CD4-positive, alpha-beta T cell (primary cell): ENCODE measurements around the gene PURA. TPM values are rescaled to one million over a fixed set of nuclear protein-coding genes. Genes with fewer than 3 reads are reported as not detected.

Experiments
- ATAC-seq: fragments of 200-7000 bp; cut with Tn5 transposase; one replicate; pipeline ENCODE4 v1.10.0; 2022; ENCODE audit warnings: mild to moderate bottlenecking; ENCODE audit not compliant: poor library complexity
- CTCF ChIA-PET: fragments of 350-600 bp; sonication (Branson Sonifier 250); formaldehyde crosslinking; loops from one replicate; lab custom pipeline; 2021; ENCODE audit warnings: antibody characterized with exemption, inconsistent platforms; lab: Charles Lee
- POLR2A ChIA-PET: fragments of 350-600 bp; sonication (Branson Sonifier 250); formaldehyde crosslinking; loops from one replicate; lab custom pipeline; 2021; ENCODE audit warnings: antibody characterized with exemption, inconsistent platforms; lab: Charles Lee
- DNase-seq, 14 experiments: peaks; one replicate each; pipeline ENCODE4 v3.0.0-alpha.2; 2013 to 2020; ENCODE audit warnings: mixed read lengths in 2 of 14
- H3K27ac ChIP-seq, 2 donors: one replicate each; pipeline versions ENCODE4 v1.5.1 to v1.7.0; 2013; ENCODE audit warnings: low read length in 2 of 2, low read depth in 1 of 2, mild to moderate bottlenecking in 1 of 2
- H3K27me3 ChIP-seq, 2 experiments: 1 replicate in 1 of 2; 2 replicates in 1 of 2; pipeline versions ENCODE4 v1.6.1 to v1.7.0; 2013; ENCODE audit warnings: low read length in 2 of 2, control low read depth in 1 of 2, mild to moderate bottlenecking in 1 of 2, moderate library complexity in 1 of 2; ENCODE audit not compliant: insufficient read depth in 2 of 2, control insufficient read depth in 1 of 2
- H3K36me3 ChIP-seq: one replicate; pipeline ENCODE4 v1.6.1; 2013; ENCODE audit warnings: low read length, control low read depth; ENCODE audit not compliant: insufficient read depth
- H3K4me1 ChIP-seq: one replicate; pipeline ENCODE4 v1.6.1; 2013; ENCODE audit warnings: low read length, control low read depth; ENCODE audit not compliant: insufficient read depth
- H3K4me3 ChIP-seq: one replicate; pipeline ENCODE4 v1.5.1; 2013; ENCODE audit warnings: mild to moderate bottlenecking, low read length, moderate library complexity
- H3K9me3 ChIP-seq, 2 experiments: 1 replicate in 1 of 2; 2 replicates in 1 of 2; pipeline versions ENCODE4 v1.6.1 to v1.7.0; 2013; ENCODE audit warnings: low read length in 2 of 2, mild to moderate bottlenecking in 2 of 2, control low read depth in 1 of 2, moderate library complexity in 1 of 2; ENCODE audit not compliant: control insufficient read depth in 1 of 2, insufficient read depth in 1 of 2
- H3K27ac Mint-ChIP-seq: one replicate; pipeline ENCODE4 v1.8.0; 2020; ENCODE audit warnings: mixed read lengths
- H3K27me3 Mint-ChIP-seq: one replicate; pipeline ENCODE4 v1.8.0; 2021; ENCODE audit warnings: mixed read lengths
- H3K36me3 Mint-ChIP-seq: one replicate; pipeline ENCODE4 v1.8.0; 2021; ENCODE audit warnings: low read depth, mixed read lengths
- H3K4me1 Mint-ChIP-seq: one replicate; pipeline ENCODE4 v1.8.0; 2021; ENCODE audit warnings: low read depth, mixed read lengths
- H3K4me3 Mint-ChIP-seq: one replicate; pipeline ENCODE4 v1.8.0; 2020; ENCODE audit warnings: mild to moderate bottlenecking, mixed read lengths
- H3K9me3 Mint-ChIP-seq: one replicate; pipeline ENCODE4 v1.8.0; 2020; ENCODE audit warnings: mixed read lengths
- intact Hi-C, 2 experiments: fragments of 100-400 bp; cut with DNase I in 1 of 2; cut with micrococcal nuclease in 1 of 2; formaldehyde crosslinking; loops; one replicate each; pipeline versions ENCODE4 v1.15.1 to v1.9.0; 2023 to 2025; cut with DNase I, micrococcal nuclease
- total RNA-seq, 174 experiments: library from RNA in 2 of 174; stranded (reverse) in 2 of 174; gene quantifications; one replicate each; pipeline ENCODE4 v1.2.3 and lab custom pipeline; 2021 to 2026
- TF ChIP-seq, protein P1 (sequence below): fragments of 200-600 bp; IDR thresholded peaks from one replicate; pipeline ENCODE4 v1.8.0; 2022; ENCODE audit warnings: antibody characterized with exemption, mild to moderate bottlenecking

PURA gene
- total RNA-seq, 2 experiments from 2014 or later = 7.0 to 7.9 TPM

DNA sequence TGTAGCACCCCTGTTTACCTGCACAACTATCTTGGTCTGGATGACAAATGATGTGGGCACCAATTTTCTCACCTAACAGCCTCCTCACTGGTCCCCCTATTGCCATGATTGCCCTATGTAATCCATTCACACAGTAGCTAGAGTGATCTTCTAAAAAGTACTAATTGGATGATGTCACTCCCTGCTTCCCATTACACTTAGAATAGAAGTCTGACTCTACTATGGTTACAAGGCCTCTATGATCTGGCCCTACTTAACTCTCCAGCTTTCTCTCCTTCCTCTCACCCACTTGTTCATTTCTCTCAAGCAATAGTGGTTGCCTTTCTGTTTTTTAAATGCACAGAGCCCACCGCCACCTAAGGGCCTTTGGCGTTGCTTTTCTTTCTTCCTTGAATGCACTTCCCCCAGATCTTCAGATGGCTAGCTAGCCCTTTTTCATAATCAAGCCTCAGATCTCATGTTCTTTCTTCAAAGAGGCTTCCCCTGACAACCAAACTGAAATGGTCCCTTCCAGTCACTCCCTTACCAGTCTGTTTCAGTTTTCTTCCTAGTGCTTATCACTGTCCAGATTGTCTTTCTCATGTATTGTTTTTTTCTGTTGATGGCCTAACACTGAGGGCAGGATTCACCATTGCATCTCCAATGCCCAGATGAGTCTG lies 20.5 kb downstream of the PURA start:
- DNase-seq (no peak), ATAC-seq (no peak)
- Mint-ChIP-seq H3K27me3 (no peaks in the 10 kb centered on the region), H3K4me1 (peaks cover 52% of the 10 kb centered on the region), H3K36me3 (no peaks in the 10 kb centered on the region), H3K4me3 (no peak overlapping the region), H3K27ac (no peak overlapping the region), H3K9me3 (no peaks in the 10 kb centered on the region)
- TF ChIP-seq, protein P1, sequence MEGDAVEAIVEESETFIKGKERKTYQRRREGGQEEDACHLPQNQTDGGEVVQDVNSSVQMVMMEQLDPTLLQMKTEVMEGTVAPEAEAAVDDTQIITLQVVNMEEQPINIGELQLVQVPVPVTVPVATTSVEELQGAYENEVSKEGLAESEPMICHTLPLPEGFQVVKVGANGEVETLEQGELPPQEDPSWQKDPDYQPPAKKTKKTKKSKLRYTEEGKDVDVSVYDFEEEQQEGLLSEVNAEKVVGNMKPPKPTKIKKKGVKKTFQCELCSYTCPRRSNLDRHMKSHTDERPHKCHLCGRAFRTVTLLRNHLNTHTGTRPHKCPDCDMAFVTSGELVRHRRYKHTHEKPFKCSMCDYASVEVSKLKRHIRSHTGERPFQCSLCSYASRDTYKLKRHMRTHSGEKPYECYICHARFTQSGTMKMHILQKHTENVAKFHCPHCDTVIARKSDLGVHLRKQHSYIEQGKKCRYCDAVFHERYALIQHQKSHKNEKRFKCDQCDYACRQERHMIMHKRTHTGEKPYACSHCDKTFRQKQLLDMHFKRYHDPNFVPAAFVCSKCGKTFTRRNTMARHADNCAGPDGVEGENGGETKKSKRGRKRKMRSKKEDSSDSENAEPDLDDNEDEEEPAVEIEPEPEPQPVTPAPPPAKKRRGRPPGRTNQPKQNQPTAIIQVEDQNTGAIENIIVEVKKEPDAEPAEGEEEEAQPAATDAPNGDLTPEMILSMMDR = no peak
- intact Hi-C loops = no loop called here
- Histone ChIP-seq H3K27ac (no peak overlapping the region), H3K9me3 (no peaks in the 10 kb centered on the region), H3K4me1 (peaks cover 16% of the 10 kb centered on the region), H3K27me3 (no peaks in the 10 kb centered on the region), H3K36me3 (no peaks in the 10 kb centered on the region), H3K4me3 (no peak overlapping the region)
- CTCF ChIA-PET = interaction anchor here (2.0 kb wide), 1 partner anchor 9 kb away, joined by 8 read pairs; no protein-coding TSS in a partner anchor
- POLR2A ChIA-PET = no interaction called here

DNA sequence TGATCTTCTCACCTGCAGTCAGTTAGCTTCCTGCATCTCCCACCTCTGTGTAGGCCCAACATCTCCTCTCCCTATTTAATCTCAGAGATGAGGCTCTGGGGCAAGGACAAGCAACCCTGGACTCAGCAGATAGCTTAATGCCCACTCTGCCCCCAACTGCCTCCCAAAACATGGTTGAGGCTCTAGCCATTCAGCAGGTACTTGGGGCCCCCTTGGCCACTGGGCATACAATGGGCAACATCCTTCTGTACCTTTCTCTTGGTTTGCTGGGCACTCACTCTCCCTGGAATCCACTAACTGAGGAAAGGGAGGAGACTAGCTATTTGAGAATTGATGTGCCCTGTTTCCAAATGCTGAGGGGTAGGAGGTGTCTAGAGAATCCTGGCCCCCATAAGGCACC lies 21.2 kb downstream of the PURA start:
- CTCF ChIA-PET = interaction anchor here (2.0 kb wide), 1 partner anchor 9 kb away, joined by 8 read pairs; no protein-coding TSS in a partner anchor
- Mint-ChIP-seq H3K27ac (no peak overlapping the region), H3K4me1 (peaks cover 52% of the 10 kb centered on the region), H3K27me3 (no peaks in the 10 kb centered on the region), H3K9me3 (no peaks in the 10 kb centered on the region), H3K36me3 (no peaks in the 10 kb centered on the region), H3K4me3 (no peak overlapping the region)
- H3K4me3 ChIP-seq = no peak overlapping the region
- POLR2A ChIA-PET = interaction anchor here (1.7 kb wide), 1 partner anchor 15 kb away, joined by 4 read pairs; no protein-coding TSS in a partner anchor
- no peaks in the 10 kb centered on the region for H3K9me3 ChIP-seq
- TF ChIP-seq, protein P1 = no peak
- H3K36me3 ChIP-seq = no peaks in the 10 kb centered on the region
- no peak overlapping the region for H3K27ac ChIP-seq
- no peak for DNase-seq
- peaks cover 16% of the 10 kb centered on the region for H3K4me1 ChIP-seq
- H3K27me3 ChIP-seq = no peaks in the 10 kb centered on the region
- intact Hi-C loops = no loop called here
- ATAC-seq = no peak

DNA sequence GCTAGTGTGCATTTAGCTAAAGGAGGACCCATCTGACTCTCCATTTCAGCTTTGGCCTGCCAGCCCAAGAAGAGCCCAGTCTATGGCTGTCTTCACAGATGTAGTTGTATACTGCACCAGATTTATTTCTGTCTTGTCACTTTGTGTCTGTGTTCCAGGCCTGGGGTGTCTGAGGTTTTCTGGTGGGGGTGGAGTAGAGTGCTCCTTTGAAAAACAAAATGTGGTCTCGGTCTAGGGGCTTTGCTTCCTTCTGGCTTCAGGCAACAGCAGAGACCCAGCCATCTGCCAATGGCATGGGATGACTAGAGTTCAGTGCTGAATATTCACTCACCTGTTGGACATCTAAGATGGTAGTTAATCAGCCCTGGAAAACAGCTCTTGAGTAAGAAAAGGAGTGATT lies 22.7 kb downstream of the PURA start:
- no peaks in the 10 kb centered on the region for H3K27me3 Mint-ChIP-seq
- intact Hi-C loops = no loop called here
- Histone ChIP-seq H3K27me3 (no peaks in the 10 kb centered on the region), H3K4me3 (no peak overlapping the region), H3K4me1 (peaks cover 8% of the 10 kb centered on the region), H3K9me3 (no peaks in the 10 kb centered on the region), H3K36me3 (no peaks in the 10 kb centered on the region), H3K27ac (no peak overlapping the region)
- ChIA-PET POLR2A (interaction anchor here (1.7 kb wide), 1 partner anchor 16 kb away, joined by 4 read pairs; no protein-coding TSS in a partner anchor), CTCF (no interaction called here)
- ATAC-seq = no peak
- DNase-seq = no peak
- no peaks in the 10 kb centered on the region for H3K36me3 Mint-ChIP-seq
- TF ChIP-seq, protein P1 = no peak
- H3K27ac Mint-ChIP-seq = no peak overlapping the region
- no peaks in the 10 kb centered on the region for H3K9me3 Mint-ChIP-seq
- no peak overlapping the region for H3K4me3 Mint-ChIP-seq
- H3K4me1 Mint-ChIP-seq = peaks cover 37% of the 10 kb centered on the region
